Fibroblast of skin of back (primary cell): ENCODE results near the gene RASL11A. TPM values are rescaled to one million over a fixed set of nuclear protein-coding genes. Genes with fewer than 3 reads are reported as not detected.
A peak's percentile ranks its signal among the peaks of the same experiment; 100 is the strongest.
"Not testable (repeated sequence)": the region's sequence is repeated elsewhere in the genome, so short reads cannot be mapped to it uniquely, and the experiment has no call there.

ENCODE experiments used
- DNase-seq: peaks from one replicate; pipeline ENCODE4 v3.0.0-alpha.2; 2013
- polyA plus RNA-seq, 2 experiments: library from polyadenylated mRNA; unstranded; fragments of 120-200 nt; gene quantifications; one replicate each; pipeline ENCODE4 v1.2.1, GENCODE V29; 2013; ENCODE audit not compliant: insufficient read length in 2 of 2

Gene RASL11A, protein sequence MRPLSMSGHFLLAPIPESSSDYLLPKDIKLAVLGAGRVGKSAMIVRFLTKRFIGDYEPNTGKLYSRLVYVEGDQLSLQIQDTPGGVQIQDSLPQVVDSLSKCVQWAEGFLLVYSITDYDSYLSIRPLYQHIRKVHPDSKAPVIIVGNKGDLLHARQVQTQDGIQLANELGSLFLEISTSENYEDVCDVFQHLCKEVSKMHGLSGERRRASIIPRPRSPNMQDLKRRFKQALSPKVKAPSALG
- polyA plus RNA-seq (2013, experiment 1 of 2; ENCODE audit: insufficient read length): 11.1 TPM
- 16.0 TPM for polyA plus RNA-seq (2013, experiment 2 of 2; ENCODE audit: insufficient read length)

- DNase-seq: peak; percentile 90
These were observed at the start of gene RASL11A for GRCh38 chr13:27270594-27271520. RASL11A (plus strand) TSS chr13:27270830; CDS start chr13:27270945, 115 bp downstream.

DNA sequence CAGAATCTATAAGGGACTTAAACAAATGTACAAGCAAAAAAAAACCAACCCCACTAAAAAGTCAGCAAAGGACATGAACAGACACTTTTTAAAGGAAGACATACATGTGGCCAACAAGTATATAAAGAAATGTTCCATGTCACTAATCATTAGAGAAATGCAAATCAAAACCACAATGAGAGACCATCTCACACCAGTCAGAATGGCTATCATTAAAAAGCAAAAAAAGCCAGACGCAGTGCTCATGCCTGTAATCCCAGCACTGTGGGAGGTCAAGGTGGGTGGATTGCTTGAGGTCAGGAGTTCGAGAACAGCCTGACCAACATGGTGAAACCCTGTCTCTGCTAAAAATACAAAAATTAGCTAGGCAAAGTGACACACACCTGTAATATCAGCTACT is 48.5 kb upstream of the RASL11A start:
- DNase-seq: not testable (repeated sequence)

GRCh38 chr13:27226991-27227390 is 43.6 kb upstream of the RASL11A start:
- no peak for DNase-seq

DNA sequence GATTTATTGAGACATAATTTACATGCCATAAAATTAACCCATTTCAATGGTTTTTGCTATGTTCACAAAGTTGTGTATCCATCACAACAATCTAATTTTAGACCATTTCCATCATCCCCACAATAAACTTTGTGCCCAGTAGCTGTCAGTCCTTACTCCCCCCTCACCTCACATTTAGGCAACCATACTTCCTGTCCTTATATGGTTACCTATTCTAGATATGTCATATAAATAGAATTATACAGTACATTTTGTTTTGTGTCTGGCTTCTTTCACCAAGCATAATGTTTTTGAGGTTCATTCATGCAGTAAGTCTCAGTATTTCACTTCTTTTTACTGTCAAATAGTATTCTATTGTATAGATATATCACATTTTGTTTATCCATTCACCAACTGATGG is 42.5 kb upstream of the RASL11A start:
- no peak for DNase-seq

GRCh38 chr13:27229642-27230041 is 41.0 kb upstream of the RASL11A start:
- DNase-seq: no peak

DNA sequence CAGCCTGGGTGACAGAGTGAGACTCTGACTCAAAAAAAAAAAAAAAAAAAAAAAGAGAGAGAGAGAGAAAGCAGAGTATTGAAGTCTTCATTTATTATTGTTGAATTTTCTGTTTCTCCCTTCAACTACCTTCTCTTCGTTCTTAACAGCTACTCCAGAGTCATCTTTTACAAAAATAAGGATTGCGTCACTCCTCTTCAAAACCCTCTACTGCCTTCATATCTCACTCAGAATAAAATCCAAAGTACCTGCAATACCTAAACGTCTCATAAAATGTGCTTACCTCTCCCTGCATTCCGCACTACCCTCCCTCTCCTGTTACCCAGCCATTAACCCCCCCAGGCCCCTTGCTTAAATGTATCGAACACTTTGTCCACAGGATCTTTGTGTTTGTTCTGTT is 36.7 kb upstream of the RASL11A start:
- no peak for DNase-seq

GRCh38 chr13:27236478-27236877 is 34.2 kb upstream of the RASL11A start:
- peak; percentile 10 for DNase-seq

DNA sequence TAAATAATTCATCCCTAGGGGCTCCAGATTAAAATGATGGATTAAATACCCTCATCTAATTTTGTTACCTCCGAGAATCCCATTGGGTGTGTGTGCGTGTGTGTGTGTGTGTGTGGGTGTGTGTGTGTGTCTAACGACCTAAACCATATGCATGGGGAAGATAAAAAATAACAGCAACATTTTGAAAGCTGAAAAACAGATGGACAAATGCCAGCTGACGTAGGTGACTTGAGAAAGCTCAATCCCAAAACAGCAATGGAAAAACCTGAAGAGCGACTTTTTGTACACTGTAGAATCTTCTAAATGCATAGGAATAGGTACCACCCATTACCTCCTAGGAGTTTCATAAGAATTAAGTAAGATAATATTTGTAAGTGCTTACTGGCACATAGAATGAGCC is 27.9 kb upstream of the RASL11A start:
- no peak for DNase-seq

DNA sequence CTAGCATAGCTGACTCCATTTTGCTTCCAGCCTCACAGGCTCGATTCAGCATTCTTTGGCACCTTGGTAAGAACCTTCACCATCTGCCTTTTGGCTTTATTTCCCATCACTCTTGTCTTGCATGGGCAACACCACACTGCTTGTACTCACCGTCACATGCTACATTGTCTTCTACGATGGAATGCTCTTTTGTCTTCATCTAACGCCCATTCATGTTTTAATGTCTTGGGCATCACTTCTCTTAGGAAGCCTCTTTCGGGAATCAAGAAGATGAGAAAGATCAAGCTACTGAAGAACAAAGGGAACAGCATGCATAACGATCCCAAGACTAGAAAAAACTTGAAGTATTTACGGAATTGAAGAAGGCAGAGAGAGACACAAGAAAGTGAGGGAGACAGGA is 25.0 kb upstream of the RASL11A start:
- DNase-seq: no peak

- no peak for DNase-seq
These were observed 19.8 kb upstream of the RASL11A start for GRCh38 chr13:27250833-27251165.

DNA sequence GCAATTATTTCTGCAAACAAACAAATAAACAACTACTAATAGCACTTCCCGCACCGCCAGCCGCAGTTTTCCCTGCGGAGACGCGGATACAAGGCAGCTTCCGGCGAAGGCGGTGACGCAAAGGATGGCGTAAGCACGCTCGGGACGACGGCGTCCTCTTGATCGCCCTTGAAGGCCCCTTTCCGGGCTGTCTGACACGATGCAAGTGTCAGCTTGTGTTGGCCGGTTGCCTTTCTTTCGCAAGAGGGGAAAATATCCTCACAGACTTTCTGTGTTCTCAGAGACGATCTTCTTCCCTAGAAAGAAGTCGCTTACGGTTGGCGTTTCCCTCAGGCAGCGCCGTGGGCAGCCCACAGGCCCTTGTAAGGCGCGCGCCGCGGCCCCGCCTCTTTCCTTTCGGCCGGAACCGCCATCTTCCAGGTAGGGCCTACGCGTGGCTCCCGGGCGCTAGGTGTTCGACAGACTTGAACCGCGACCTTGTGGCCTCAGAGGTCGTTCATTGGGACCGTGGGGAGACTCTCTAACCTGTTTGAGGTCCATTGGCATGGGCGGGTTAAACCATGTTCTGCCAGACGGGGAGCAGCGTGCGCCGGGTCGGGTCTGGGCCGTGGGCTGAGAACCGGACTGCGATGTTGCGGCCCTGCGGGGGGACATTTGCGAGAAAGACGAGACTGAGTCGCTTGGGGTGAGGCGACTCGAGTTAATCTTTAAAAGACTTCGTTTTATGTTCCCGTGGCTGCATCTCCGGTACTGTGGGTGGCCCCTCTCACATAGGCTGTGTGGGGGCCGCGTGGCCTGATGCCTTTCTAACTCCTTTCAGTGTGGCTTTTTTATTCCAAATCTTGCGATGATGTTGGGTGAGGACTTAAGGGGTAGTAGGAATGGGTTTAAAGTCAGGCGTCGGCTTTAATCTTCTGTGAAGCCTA is 19.2 kb upstream of the RASL11A start, which contains the start of gene RPL21:
Gene RPL21 (plus strand): TSS at position 393 of the 926 bp plus-strand sequence. CDS start 2,219 bp downstream, outside the sequence.
- peak; percentile 95 for DNase-seq

GRCh38 chr13:27252467-27252866 is 18.2 kb upstream of the RASL11A start:
- no peak for DNase-seq

- no peak for DNase-seq
These were observed 13.4 kb upstream of the RASL11A start for GRCh38 chr13:27257233-27257568.

GRCh38 chr13:27257648-27258253 is 12.9 kb upstream of the RASL11A start:
- no peak for DNase-seq

DNA sequence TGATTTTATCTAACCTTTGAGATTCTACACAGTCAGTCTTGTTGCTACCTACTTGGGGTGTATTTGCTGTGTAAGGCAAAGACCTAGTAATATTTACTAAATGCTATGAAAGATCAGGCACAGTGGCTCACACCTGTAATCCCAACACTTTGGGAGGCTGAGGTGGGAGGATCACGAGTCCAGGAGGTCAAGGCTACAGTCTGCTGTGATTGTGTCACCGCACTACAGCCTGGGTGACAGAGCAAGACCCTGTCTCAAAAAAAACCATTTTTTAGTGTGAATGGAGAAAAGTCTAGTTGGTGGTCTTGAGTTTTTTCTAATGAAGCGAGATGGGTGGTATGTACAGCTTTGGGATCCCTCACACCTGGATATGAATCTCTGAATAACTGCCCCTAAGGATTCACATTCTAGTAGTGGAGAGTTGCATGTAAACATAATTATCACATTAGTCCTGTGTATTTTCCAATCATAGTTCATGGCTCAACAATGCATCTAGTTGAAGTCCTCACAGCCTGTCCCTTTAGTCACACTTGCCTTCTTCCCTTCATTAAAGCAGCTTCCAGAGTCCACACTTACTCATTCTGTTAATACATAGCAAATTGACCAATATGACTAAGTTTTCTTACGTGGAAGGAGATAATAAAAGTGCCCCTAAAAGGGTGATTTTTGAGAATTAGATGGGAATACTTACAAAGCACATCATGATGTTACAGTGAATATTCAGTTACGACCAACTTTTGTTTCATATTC is 11.8 kb upstream of the RASL11A start:
- no peak for DNase-seq

DNA sequence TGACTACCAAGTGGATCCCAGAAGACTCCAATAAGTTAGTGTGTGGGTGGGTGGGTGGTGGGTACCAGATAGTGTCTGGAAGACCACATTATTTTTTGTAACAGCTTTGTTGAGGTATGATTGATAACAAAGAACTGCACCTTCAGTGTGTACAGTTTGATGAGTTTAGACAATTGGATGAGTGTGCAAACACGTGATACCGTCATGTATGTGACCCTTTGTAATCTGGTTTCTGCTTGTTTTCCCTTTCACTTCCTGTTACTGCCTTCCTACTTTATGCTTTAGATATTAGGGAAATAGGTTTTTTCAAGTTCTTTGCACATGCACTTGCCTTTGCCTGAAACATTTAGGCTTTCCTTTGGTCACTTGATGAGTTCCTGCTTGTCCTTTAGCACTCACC is 10.8 kb upstream of the RASL11A start:
- DNase-seq: no peak

DNA sequence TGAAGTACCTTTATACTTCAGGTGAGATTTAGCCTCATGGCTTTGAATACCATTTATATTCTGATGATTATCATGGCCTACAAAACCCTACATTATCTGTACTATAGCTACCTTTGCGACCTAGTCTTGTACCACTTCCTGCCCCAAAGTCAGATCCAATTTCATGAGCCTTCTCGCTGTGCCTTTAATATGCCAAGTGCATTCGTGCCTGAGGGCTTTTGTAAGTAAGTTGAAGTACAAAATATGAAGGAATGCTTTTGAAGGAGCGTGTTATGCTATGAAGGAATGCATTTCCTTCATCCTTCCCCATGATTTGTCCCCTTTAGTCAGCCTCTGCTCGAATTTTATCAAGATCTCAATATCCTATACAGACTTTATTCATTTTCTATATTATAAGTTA is 9.2 kb upstream of the RASL11A start:
- DNase-seq: no peak

- no peak for DNase-seq
These were observed 7.2 kb upstream of the RASL11A start for GRCh38 chr13:27263438-27263837.

- peak; percentile 17 for DNase-seq
These were observed 6.4 kb upstream of the RASL11A start for GRCh38 chr13:27264181-27264580.

DNA sequence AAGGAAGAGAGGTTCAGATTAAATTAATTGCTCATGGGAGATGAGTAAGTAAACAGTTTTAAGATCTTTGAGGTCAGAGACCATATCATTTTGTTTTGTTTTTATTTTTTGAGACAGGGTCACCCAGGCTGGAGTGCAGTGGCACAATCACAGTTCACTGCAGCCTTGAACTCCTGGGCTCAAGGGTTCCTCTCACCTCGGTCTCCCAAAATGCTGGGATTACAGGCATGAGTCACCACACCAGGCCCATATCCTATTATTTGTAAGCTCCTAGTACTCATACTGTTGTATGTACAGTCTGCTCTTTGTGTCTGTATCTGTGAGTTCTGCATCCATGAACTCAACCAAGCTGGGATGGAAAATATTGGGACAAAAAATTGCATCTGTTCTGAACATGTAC is 6.0 kb upstream of the RASL11A start:
- DNase-seq: no peak

DNA sequence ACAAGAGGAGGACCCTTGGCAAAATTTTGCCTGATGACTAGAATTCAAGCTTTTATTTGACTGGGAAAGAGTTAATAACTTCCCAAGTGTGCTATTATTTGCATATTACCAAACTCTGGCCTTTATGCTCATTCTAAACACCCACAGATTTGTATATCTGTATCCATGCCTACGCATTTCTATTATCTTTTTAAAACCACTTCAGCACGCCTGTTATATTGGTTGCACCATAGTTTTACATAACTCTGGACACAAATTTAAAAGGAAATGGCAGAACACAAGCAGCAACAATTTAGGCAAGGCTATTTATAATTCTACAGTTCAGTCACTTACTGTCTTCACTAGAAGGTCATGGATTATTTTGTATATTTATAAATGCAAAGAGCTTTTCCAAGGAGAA is 3.7 kb upstream of the RASL11A start:
- no peak for DNase-seq

- no peak for DNase-seq
These were observed 3.0 kb upstream of the RASL11A start for GRCh38 chr13:27267596-27267995.
